ENCODE results near the gene LAMTOR1. TPM values are rescaled to one million over a fixed set of nuclear protein-coding genes. Genes with fewer than 3 reads are reported as not detected.
"Not testable (repeated sequence)": the region's sequence is repeated elsewhere in the genome, so short reads cannot be mapped to it uniquely, and the experiment has no call there.

Gene LAMTOR1
- total and polyA plus RNA-seq, 2 donors (not counting 3 experiments of a cell fraction or from before 2014, with no cell fraction given), result 95.1 to 174 TPM

- FAIRE-seq, result no peak
- H2AFZ ChIP-seq (ENCODE audit: low read depth, low read length), result no peak overlapping the region
- no peak overlapping the region for H3K4me2 ChIP-seq (ENCODE audit: insufficient read depth, low read length)
- ChIA-PET POLR2A (interaction anchor here (0.7 kb wide), 2 partner anchors 9 to 96 kb away, joined by 4 to 5 read pairs; no protein-coding TSS in a partner anchor), CTCF (interaction anchor here (0.7 to 7.2 kb wide), 22 partner anchors 9 to 286 kb away, joined by 3 to 190 read pairs (median 9); partner anchors contain the start of genes ANAPC15 and FOLR3)
- no peak overlapping the region for H3K4me3 ChIP-seq (replicated peaks in 1 of 3; ENCODE audit: insufficient read depth in 1 of 3, low read depth in 1 of 3, low read length in 3 of 3)
- no peaks in the 10 kb centered on the region for H3K79me2 ChIP-seq (ENCODE audit: control insufficient read depth, insufficient read depth, low read length)
- DNase-seq (ENCODE audit: low read depth, low spot score), result no peak
- H3K9me1 ChIP-seq (replicated peaks; ENCODE audit: control insufficient read depth, extremely low read depth, insufficient read depth, low read length), result no peaks in the 10 kb centered on the region
- intact Hi-C loops (cut with micrococcal nuclease) (loop anchor here (1.0 to 10.0 kb wide), 5 partner anchors 64 to 302 kb away; partner anchors contain the start of genes LRRC51 and NUMA1), dilution Hi-C loops (cut with MboI; ENCODE audit: extremely low pct_ligation_motif_present, low sequenced_read_pairs) (no loop called here)
- H4K20me1 ChIP-seq (replicated peaks; ENCODE audit: control insufficient read depth, extremely low read depth, insufficient read depth, low read length), result no peaks in the 10 kb centered on the region
- peaks cover 11% of the 10 kb centered on the region in 2 experiments for H3K27me3 ChIP-seq (ENCODE audit: control insufficient read depth in 2 of 2, insufficient read depth in 2 of 2, low read length in 2 of 2)
- no peak overlapping the region for H3K27ac ChIP-seq (ENCODE audit: insufficient read depth, low read depth, low read length)
- no peaks in the 10 kb centered on the region for H3K9me3 ChIP-seq (replicated peaks; ENCODE audit: control insufficient read depth, insufficient read depth, low read length)
- H3K4me1 ChIP-seq (ENCODE audit: control insufficient read depth, extremely low read depth, insufficient read depth, low read length), result no peaks in the 10 kb centered on the region
- BruUV-seq (replicated peaks), result no TSS peak
- TF ChIP-seq MYC (IDR thresholded peaks at IDR 0.05; ENCODE audit: low read depth, low read length), result no peak
- TF ChIP-seq FOS (IDR thresholded peaks at IDR 0.05; ENCODE audit: borderline replicate concordance, insufficient read depth, low read length), result no peak
- no peak for TF ChIP-seq EZH2 (IDR thresholded peaks at IDR 0.05; ENCODE audit: borderline replicate concordance, low read depth, low read length, severe bottlenecking)
- TF ChIP-seq CTCF (IDR thresholded peaks at IDR 0.05; ENCODE audit: extremely low read depth in 1 of 2, insufficient read depth in 1 of 2, low read depth in 1 of 2, low read length in 2 of 2), result no peak
- TF ChIP-seq POLR2AphosphoS5 (IDR thresholded peaks at IDR 0.05; ENCODE audit: insufficient read depth, low read depth, low read length), result no peak
- TF ChIP-seq MAX (IDR thresholded peaks at IDR 0.05; ENCODE audit: insufficient read depth, insufficient read length), result no peak
- TF ChIP-seq POLR2A (IDR thresholded peaks at IDR 0.05; ENCODE audit: low read depth, low read length), result no peak
- no peak for TF ChIP-seq GATA2 (IDR thresholded peaks at IDR 0.05; ENCODE audit: insufficient read depth, insufficient read length, low read depth, low read length)
- H3K9ac ChIP-seq (replicated peaks; ENCODE audit: extremely low read depth, insufficient read depth, low read length), result no peak overlapping the region
- no peaks in the 10 kb centered on the region for H3K36me3 ChIP-seq (ENCODE audit: control insufficient read depth in 2 of 2, extremely low read depth in 1 of 2, insufficient read depth in 2 of 2, low read length in 2 of 2)
Observed at GRCh38 chr11:72144807-72145565, 41.9 kb upstream of the LAMTOR1 start.

GRCh38 chr11:72142543-72142942, 39.4 kb upstream of the LAMTOR1 start:
- H3K4me3 ChIP-seq (replicated peaks in 1 of 3; ENCODE audit: insufficient read depth in 1 of 3, low read depth in 1 of 3, low read length in 3 of 3); H3K9ac ChIP-seq (replicated peaks; ENCODE audit: extremely low read depth, insufficient read depth, low read length); dilution Hi-C loops (cut with MboI; ENCODE audit: extremely low pct_ligation_motif_present, low sequenced_read_pairs); H4K20me1 ChIP-seq (replicated peaks; ENCODE audit: control insufficient read depth, extremely low read depth, insufficient read depth, low read length); H3K27ac ChIP-seq (ENCODE audit: insufficient read depth, low read depth, low read length); H3K36me3 ChIP-seq (ENCODE audit: control insufficient read depth in 2 of 2, extremely low read depth in 1 of 2, insufficient read depth in 2 of 2, low read length in 2 of 2); H3K4me1 ChIP-seq (ENCODE audit: control insufficient read depth, extremely low read depth, insufficient read depth, low read length); H3K9me3 ChIP-seq (replicated peaks; ENCODE audit: control insufficient read depth, insufficient read depth, low read length); H3K4me2 ChIP-seq (ENCODE audit: insufficient read depth, low read length); POLR2A ChIA-PET; FAIRE-seq; H2AFZ ChIP-seq (ENCODE audit: low read depth, low read length); BruUV-seq (replicated peaks); H3K79me2 ChIP-seq (ENCODE audit: control insufficient read depth, insufficient read depth, low read length); DNase-seq (ENCODE audit: low read depth, low spot score); H3K9me1 ChIP-seq (replicated peaks; ENCODE audit: control insufficient read depth, extremely low read depth, insufficient read depth, low read length): not testable (repeated sequence)
- intact Hi-C loops (cut with micrococcal nuclease), result loop anchor here (5.0 to 10.0 kb wide), 2 partner anchors 272 to 305 kb away; no protein-coding TSS in a partner anchor
- CTCF ChIA-PET, result interaction anchor here (1.0 to 7.2 kb wide), 8 partner anchors 9 to 117 kb away, joined by 3 to 190 read pairs (median 16); no protein-coding TSS in a partner anchor
- H3K27me3 ChIP-seq (ENCODE audit: control insufficient read depth in 2 of 2, insufficient read depth in 2 of 2, low read length in 2 of 2), result peaks cover 11% of the 10 kb centered on the region in 2 experiments
